ENCODE data around the gene CDK1. TPM values are rescaled to one million over a fixed set of nuclear protein-coding genes. Genes with fewer than 3 reads are reported as not detected.

Gene CDK1
- total RNA-seq, 2 experiments from 2014 or later, result 155 to 156 TPM

DNA sequence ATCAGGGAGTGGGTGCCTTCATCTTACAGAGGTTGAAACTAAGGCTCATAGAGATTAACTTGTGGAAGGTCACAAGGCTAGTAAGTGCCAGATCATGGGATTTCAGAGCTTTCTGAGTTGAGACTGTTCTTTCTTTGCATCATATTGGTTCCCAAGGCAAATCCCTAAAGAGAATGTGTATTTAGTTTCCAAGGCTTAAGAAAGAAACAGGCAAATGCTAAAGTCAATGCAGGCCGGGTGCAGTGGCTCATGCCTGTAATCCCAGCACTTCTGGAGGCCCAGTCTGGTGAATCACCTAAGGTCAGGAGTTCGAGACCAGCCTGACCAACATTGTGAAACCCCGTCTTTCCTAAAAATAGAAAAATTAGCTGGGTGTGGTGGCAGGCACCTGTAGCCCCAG, 19.8 kb downstream of the CDK1 start:
- DNase-seq (ENCODE audit: low spot score), result no peak
- Histone ChIP-seq H3K27ac (ENCODE audit: low read depth, low read length, poor library complexity, severe bottlenecking) (no peak overlapping the region), H3K9me2 (ENCODE audit: insufficient read depth, low read length) (no peaks in the 10 kb centered on the region), H3K4me1 (ENCODE audit: insufficient read depth, low read length, poor library complexity, severe bottlenecking) (no peaks in the 10 kb centered on the region), H3K4me2 (ENCODE audit: low read length) (no peak overlapping the region), H2AFZ (ENCODE audit: low read length) (no peak overlapping the region), H3K36me3 (ENCODE audit: insufficient read depth, low read length) (peaks cover 77% of the 10 kb centered on the region), H3K79me2 (ENCODE audit: insufficient read depth, low read depth, low read length) (peaks cover 13% of the 10 kb centered on the region; the same call in 1 of the 2 replicates), H3K4me3 (ENCODE audit: low read depth, low read length, poor library complexity, severe bottlenecking) (no peak overlapping the region), H4K20me1 (ENCODE audit: insufficient read depth, low read length) (peaks cover 17% of the 10 kb centered on the region), H3K9me3 (ENCODE audit: low read length) (no peaks in the 10 kb centered on the region)
- POLR2A ChIA-PET, result no interaction called here
- BruUV-seq (replicated peaks), result no TSS peak
- CTCF ChIA-PET (ENCODE audit: unreplicated experiment), result no interaction called here
- TF ChIP-seq, protein P1, sequence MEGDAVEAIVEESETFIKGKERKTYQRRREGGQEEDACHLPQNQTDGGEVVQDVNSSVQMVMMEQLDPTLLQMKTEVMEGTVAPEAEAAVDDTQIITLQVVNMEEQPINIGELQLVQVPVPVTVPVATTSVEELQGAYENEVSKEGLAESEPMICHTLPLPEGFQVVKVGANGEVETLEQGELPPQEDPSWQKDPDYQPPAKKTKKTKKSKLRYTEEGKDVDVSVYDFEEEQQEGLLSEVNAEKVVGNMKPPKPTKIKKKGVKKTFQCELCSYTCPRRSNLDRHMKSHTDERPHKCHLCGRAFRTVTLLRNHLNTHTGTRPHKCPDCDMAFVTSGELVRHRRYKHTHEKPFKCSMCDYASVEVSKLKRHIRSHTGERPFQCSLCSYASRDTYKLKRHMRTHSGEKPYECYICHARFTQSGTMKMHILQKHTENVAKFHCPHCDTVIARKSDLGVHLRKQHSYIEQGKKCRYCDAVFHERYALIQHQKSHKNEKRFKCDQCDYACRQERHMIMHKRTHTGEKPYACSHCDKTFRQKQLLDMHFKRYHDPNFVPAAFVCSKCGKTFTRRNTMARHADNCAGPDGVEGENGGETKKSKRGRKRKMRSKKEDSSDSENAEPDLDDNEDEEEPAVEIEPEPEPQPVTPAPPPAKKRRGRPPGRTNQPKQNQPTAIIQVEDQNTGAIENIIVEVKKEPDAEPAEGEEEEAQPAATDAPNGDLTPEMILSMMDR (conservative IDR thresholded peaks at IDR 0.05; ENCODE audit: low read length), result no peak
- no peak for TF ChIP-seq EZH2phosphoT487 (IDR thresholded peaks at IDR 0.05; ENCODE audit: borderline replicate concordance, low read depth, low read length)
- intact Hi-C loops (cut with micrococcal nuclease; ENCODE audit: unreplicated experiment), result no loop called here

DNA sequence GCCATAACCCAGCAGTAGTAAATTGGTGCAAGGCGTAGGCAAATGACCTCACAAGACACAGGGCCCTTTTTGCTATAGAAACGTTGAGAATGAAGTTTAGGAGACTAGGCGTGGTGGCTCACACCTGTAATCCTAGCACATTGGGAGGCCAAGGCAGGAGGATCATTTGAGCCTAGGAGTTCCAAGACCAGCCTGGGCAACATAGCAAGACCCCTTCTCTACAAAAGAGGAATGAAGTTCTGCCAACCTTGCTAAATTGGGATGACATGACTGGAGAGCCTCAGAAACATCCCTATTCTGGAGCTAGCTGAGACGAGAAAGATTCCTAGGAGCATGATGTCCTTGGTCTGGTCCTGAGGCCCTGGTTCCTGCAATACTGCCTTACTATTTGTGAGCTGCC, 20.6 kb downstream of the CDK1 start:
- BruUV-seq (replicated peaks), result no TSS peak
- TF ChIP-seq, protein P1 (conservative IDR thresholded peaks at IDR 0.05; ENCODE audit: low read length), result no peak
- no peak for TF ChIP-seq EZH2phosphoT487 (IDR thresholded peaks at IDR 0.05; ENCODE audit: borderline replicate concordance, low read depth, low read length)
- peaks cover 68% of the 10 kb centered on the region for H3K36me3 ChIP-seq (ENCODE audit: insufficient read depth, low read length)
- peaks cover 5% of the 10 kb centered on the region; the same call in 1 of the 2 replicates for H3K79me2 ChIP-seq (ENCODE audit: insufficient read depth, low read depth, low read length)
- ChIA-PET POLR2A (interaction anchor here (0.7 to 0.8 kb wide), 4 partner anchors 14 to 1980 kb away, joined by 3 to 5 read pairs (median 4); no protein-coding TSS in a partner anchor), CTCF (ENCODE audit: unreplicated experiment) (no interaction called here)
- no peak for DNase-seq (ENCODE audit: low spot score)
- no peaks in the 10 kb centered on the region for H3K9me3 ChIP-seq (ENCODE audit: low read length)
- H3K4me1 ChIP-seq (ENCODE audit: insufficient read depth, low read length, poor library complexity, severe bottlenecking), result no peaks in the 10 kb centered on the region
- no peak overlapping the region for H3K27ac ChIP-seq (ENCODE audit: low read depth, low read length, poor library complexity, severe bottlenecking)
- H3K9me2 ChIP-seq (ENCODE audit: insufficient read depth, low read length), result no peaks in the 10 kb centered on the region
- H4K20me1 ChIP-seq (ENCODE audit: insufficient read depth, low read length), result peaks cover 12% of the 10 kb centered on the region
- no peak overlapping the region for H3K4me2 ChIP-seq (ENCODE audit: low read length)
- H3K4me3 ChIP-seq (ENCODE audit: low read depth, low read length, poor library complexity, severe bottlenecking), result no peak overlapping the region
- H2AFZ ChIP-seq (ENCODE audit: low read length), result no peak overlapping the region
- intact Hi-C loops (cut with micrococcal nuclease; ENCODE audit: unreplicated experiment), result no loop called here

DNA sequence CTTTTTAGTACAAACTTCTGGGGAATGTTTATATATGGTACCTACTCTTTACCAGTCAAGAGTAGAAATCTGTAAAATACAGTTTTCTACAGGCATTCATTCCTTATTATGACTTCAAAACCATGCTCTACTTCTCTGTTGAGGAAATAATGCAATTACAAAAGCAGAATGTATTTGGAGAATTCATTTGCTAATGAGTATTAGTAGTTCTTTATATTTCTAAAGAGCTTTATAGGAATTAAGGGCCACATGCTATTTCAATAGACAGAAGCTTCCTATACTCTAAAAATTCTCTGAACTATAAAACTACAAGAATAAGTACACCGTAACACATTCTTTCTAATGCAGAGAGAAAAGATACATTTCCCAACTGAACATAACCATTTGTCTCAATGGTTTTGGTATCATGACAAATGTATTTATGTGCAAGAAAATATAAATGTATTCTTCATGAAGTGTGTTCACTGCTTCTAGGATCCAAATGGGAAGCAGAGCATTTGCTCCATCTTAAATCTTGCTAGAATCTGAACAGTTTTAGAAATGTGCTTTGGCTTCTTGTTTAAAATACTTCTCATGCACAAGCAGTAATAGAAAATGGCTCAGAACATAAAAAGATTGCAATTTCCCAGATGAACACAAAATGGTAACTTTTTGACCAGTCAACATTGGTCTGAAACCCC, 21.8 kb downstream of the CDK1 start:
- no peaks in the 10 kb centered on the region; the same call in 1 of the 2 replicates for H3K79me2 ChIP-seq (ENCODE audit: insufficient read depth, low read depth, low read length)
- no peak for DNase-seq (ENCODE audit: low spot score)
- no peak overlapping the region for H2AFZ ChIP-seq (ENCODE audit: low read length)
- H3K9me2 ChIP-seq (ENCODE audit: insufficient read depth, low read length), result no peaks in the 10 kb centered on the region
- no peak overlapping the region for H3K4me2 ChIP-seq (ENCODE audit: low read length)
- H3K4me1 ChIP-seq (ENCODE audit: insufficient read depth, low read length, poor library complexity, severe bottlenecking), result no peaks in the 10 kb centered on the region
- H3K36me3 ChIP-seq (ENCODE audit: insufficient read depth, low read length), result peaks cover 56% of the 10 kb centered on the region
- TF ChIP-seq, protein P1 (conservative IDR thresholded peaks at IDR 0.05; ENCODE audit: low read length), result no peak
- no peak for TF ChIP-seq EZH2phosphoT487 (IDR thresholded peaks at IDR 0.05; ENCODE audit: borderline replicate concordance, low read depth, low read length)
- no TSS peak for BruUV-seq (replicated peaks)
- POLR2A ChIA-PET, result interaction anchor here (0.6 to 1.6 kb wide), 2 partner anchors 12 to 941 kb away, joined by 3 read pairs; no protein-coding TSS in a partner anchor
- intact Hi-C loops (cut with micrococcal nuclease; ENCODE audit: unreplicated experiment), result no loop called here
- H3K4me3 ChIP-seq (ENCODE audit: low read depth, low read length, poor library complexity, severe bottlenecking), result no peak overlapping the region
- CTCF ChIA-PET (ENCODE audit: unreplicated experiment), result no interaction called here
- H3K9me3 ChIP-seq (ENCODE audit: low read length), result no peaks in the 10 kb centered on the region
- no peak overlapping the region for H3K27ac ChIP-seq (ENCODE audit: low read depth, low read length, poor library complexity, severe bottlenecking)
- peaks cover 8% of the 10 kb centered on the region for H4K20me1 ChIP-seq (ENCODE audit: insufficient read depth, low read length)

All from OCI-LY7 (cell line).